HCT116 (cell line): Measurements from ENCODE around the gene ABCA1. TPM values are rescaled to one million over a fixed set of nuclear protein-coding genes. Genes with fewer than 3 reads are reported as not detected.

Experiments
- ATAC-seq: fragments of 200-7000 bp; cut with Tn5 transposase; 2 replicates; pipeline ENCODE4 v1.9.1; 2020; ENCODE audit warnings: mild to moderate bottlenecking, moderate library complexity
- BruUV-seq: library from RNA; stranded (reverse); fragments of 400-500 nt; replicated peaks from 2 replicates; lab custom pipeline; 2021; lab: Mats Ljungman, UMichigan
- CTCF ChIA-PET: fragments of 300-600 bp; sonication (Branson Sonifier 250); formaldehyde crosslinking; loops from one replicate; lab custom pipeline; 2021; ENCODE audit warnings: antibody characterized with exemption; lab: Charles Lee
- POLR2A ChIA-PET: fragments of 300-600, 350-600 bp; sonication (Branson Sonifier 250); formaldehyde crosslinking; loops from one replicate; lab custom pipeline; 2021; ENCODE audit warnings: antibody characterized with exemption; lab: Charles Lee
- RAD21 ChIA-PET, 2 experiments: fragments of 300-600 bp; sonication (Branson Sonifier 250); formaldehyde crosslinking; loops; one replicate each; lab custom pipeline; 2023; ENCODE audit warnings: low total read pairs in 2 of 2; ENCODE audit not compliant: uncharacterized antibody in 2 of 2, unreplicated experiment in 2 of 2, low non-redundant PET in 1 of 2; lab: Charles Lee
- DNase-seq: peaks from one replicate; pipeline ENCODE4 v3.0.0-alpha.2; 2010; ENCODE audit warnings: low read depth, low spot score
- H2AFZ ChIP-seq: fragments of 200-600 bp; shearing (Covaris generic), sonication (generic); 2 replicates; pipeline ENCODE4 v1.6.1; 2017; ENCODE audit warnings: low read depth, mixed run types, mixed read lengths, antibody characterized with exemption, low read length; ENCODE audit not compliant: poor library complexity, severe bottlenecking
- H3K27ac ChIP-seq: 2 replicates; pipeline ENCODE4 v1.5.1; 2012; ENCODE audit warnings: low read depth, low read length
- H3K27me3 ChIP-seq: fragments of 200-600 bp; sonication (generic); 2 replicates; pipeline ENCODE4 v1.6.1; 2016; ENCODE audit warnings: mixed run types, low read length, mixed read lengths; ENCODE audit not compliant: insufficient read depth
- H3K36me3 ChIP-seq, 2 experiments: fragments of 200-500 bp in 1 of 2; fragments of 200-600 bp in 1 of 2; sonication (Bioruptor generic) in 1 of 2; sonication (generic) in 1 of 2; 2 replicates each; pipeline versions ENCODE4 v1.5.1 to v1.6.1; 2014 to 2016; ENCODE audit warnings: low read length in 2 of 2, inconsistent platforms in 1 of 2, mixed read lengths in 1 of 2, mixed run types in 1 of 2; ENCODE audit not compliant: insufficient read depth in 2 of 2, control insufficient read depth in 1 of 2
- H3K4me1 ChIP-seq, 2 experiments: fragments of 200-600 bp in 1 of 2; sonication (generic) in 1 of 2; 2 replicates each; pipeline versions ENCODE4 v1.5.1 to v1.6.1; 2012 to 2017; ENCODE audit warnings: low read length in 2 of 2, inconsistent platforms in 1 of 2, mild to moderate bottlenecking in 1 of 2, mixed read lengths in 1 of 2, mixed run types in 1 of 2, moderate library complexity in 1 of 2; ENCODE audit not compliant: insufficient read depth in 2 of 2, control insufficient read depth in 1 of 2
- H3K4me2 ChIP-seq: fragments of 200-600 bp; sonication (generic); 2 replicates; pipeline ENCODE4 v1.6.1; 2017; ENCODE audit warnings: mixed run types, low read length, mixed read lengths
- H3K4me3 ChIP-seq, 2 experiments: fragments of 200-600 bp in 1 of 2; sonication (generic) in 1 of 2; replicated peaks in 1 of 2; 2 replicates each; pipeline ENCODE4 v1.5.1; 2011 to 2016; ENCODE audit warnings: low read length in 2 of 2, control low read depth in 1 of 2, low read depth in 1 of 2, mild to moderate bottlenecking in 1 of 2, mixed read lengths in 1 of 2, mixed run types in 1 of 2
- H3K79me2 ChIP-seq: fragments of 200-600 bp; sonication (generic); 2 replicates; pipeline ENCODE4 v1.6.1; 2017; ENCODE audit warnings: mild to moderate bottlenecking, mixed run types, low read length, moderate library complexity, mixed read lengths; ENCODE audit not compliant: insufficient read depth
- H3K9ac ChIP-seq: fragments of 200-600 bp; sonication (generic); 2 replicates; pipeline ENCODE4 v1.6.1; 2016; ENCODE audit warnings: low read length, mixed read lengths
- H3K9me2 ChIP-seq: fragments of 200-600 bp; sonication (generic), shearing (Covaris generic); 2 replicates; pipeline ENCODE4 v1.6.1; 2017; ENCODE audit warnings: mixed run types, mild to moderate bottlenecking, moderate library complexity; ENCODE audit not compliant: insufficient read depth
- H3K9me3 ChIP-seq, 2 experiments: fragments of 200-500 bp in 1 of 2; fragments of 200-600 bp in 1 of 2; sonication (Bioruptor generic) in 1 of 2; sonication (generic) in 1 of 2; 2 replicates each; pipeline ENCODE4 v1.6.1; 2014 to 2017; ENCODE audit warnings: low read length in 2 of 2, mixed read lengths in 2 of 2, inconsistent platforms in 1 of 2, low read depth in 1 of 2, mild to moderate bottlenecking in 1 of 2, mixed run types in 1 of 2, moderate library complexity in 1 of 2; ENCODE audit not compliant: control insufficient read depth in 1 of 2, insufficient read depth in 1 of 2
- H4K20me1 ChIP-seq: fragments of 200-600 bp; sonication (generic), shearing (Covaris generic); 2 replicates; pipeline ENCODE4 v1.6.1; 2017; ENCODE audit warnings: mixed run types, mild to moderate bottlenecking, moderate library complexity; ENCODE audit not compliant: insufficient read depth
- ATF3 ChIP-seq: IDR thresholded peaks from 2 replicates; pipeline ENCODE4 v1.6.1; 2012
- CBX3 ChIP-seq: IDR thresholded peaks from 2 replicates; pipeline ENCODE4 v1.6.1; 2012; ENCODE audit warnings: low read depth
- CEBPB ChIP-seq: IDR thresholded peaks from 2 replicates; pipeline ENCODE4 v1.6.1; 2012; ENCODE audit warnings: low read depth
- EGR1 ChIP-seq: IDR thresholded peaks from 2 replicates; pipeline ENCODE4 v1.6.1; 2012; ENCODE audit warnings: low read depth
- ELF1 ChIP-seq: IDR thresholded peaks from 2 replicates; pipeline ENCODE4 v1.6.1; 2012; ENCODE audit warnings: low read depth, borderline replicate concordance
- EZH2 ChIP-seq: fragments of 200-600 bp; sonication (generic); IDR thresholded peaks from 2 replicates; pipeline ENCODE4 v1.6.1; 2017; ENCODE audit warnings: antibody characterized with exemption, mixed run types
- EZH2phosphoT487 ChIP-seq: fragments of 200-600 bp; IDR thresholded peaks from 2 replicates; pipeline ENCODE4 v1.6.1; 2018; ENCODE audit warnings: antibody characterized with exemption, borderline replicate concordance
- JUND ChIP-seq: IDR thresholded peaks from 2 replicates; pipeline ENCODE4 v1.6.1; 2012
- MAX ChIP-seq: IDR thresholded peaks from 2 replicates; pipeline ENCODE4 v1.6.1; 2012
- POLR2A ChIP-seq: IDR thresholded peaks from 2 replicates; pipeline ENCODE4 v1.7.0; 2011; ENCODE audit warnings: borderline replicate concordance; ENCODE audit not compliant: insufficient read depth, insufficient read length; ENCODE audit errors: extremely low read depth
- POLR2AphosphoS5 ChIP-seq: IDR thresholded peaks from 2 replicates; pipeline ENCODE4 v1.6.1; 2011; ENCODE audit warnings: mild to moderate bottlenecking, low read depth, low read length, moderate library complexity
- SIN3A ChIP-seq: IDR thresholded peaks from 2 replicates; pipeline ENCODE4 v1.6.1; 2012; ENCODE audit warnings: low read depth
- SP1 ChIP-seq: IDR thresholded peaks from 2 replicates; pipeline ENCODE4 v1.6.1; 2012; ENCODE audit warnings: low read depth
- TCF7L2 ChIP-seq: IDR thresholded peaks from 2 replicates; pipeline ENCODE4 v1.7.0; 2011; ENCODE audit warnings: borderline replicate concordance, inconsistent platforms; ENCODE audit not compliant: insufficient read depth, insufficient read length; ENCODE audit errors: extremely low read depth
- YY1 ChIP-seq: IDR thresholded peaks from 2 replicates; pipeline ENCODE4 v1.6.1; 2011; ENCODE audit warnings: low read length, low read depth, moderate library complexity, mild to moderate bottlenecking; ENCODE audit not compliant: insufficient replicate concordance; ENCODE audit errors: extremely low read depth
- ZFX ChIP-seq: fragments of 450-650 bp; IDR thresholded peaks from 2 replicates; pipeline ENCODE4 v1.6.1; 2017
- intact Hi-C: fragments of 100-400 bp; cut with micrococcal nuclease; formaldehyde crosslinking; loops from 2 replicates; pipeline ENCODE4 v1.10.0; 2022
- total RNA-seq: library from RNA; stranded (reverse); gene quantifications from one replicate; pipeline ENCODE4 v1.2.1, GENCODE V29; 2021; ENCODE audit not compliant: unreplicated experiment
- TF ChIP-seq, protein P1 (sequence below), 3 experiments: fragments of 200-600 bp in 1 of 3; sonication (generic) in 1 of 3; IDR thresholded peaks in 2 of 3; conservative IDR thresholded peaks in 1 of 3; 2 replicates each; pipeline ENCODE4 v1.5.1; 2012 to 2017; ENCODE audit warnings: low read depth in 2 of 3, low read length in 2 of 3, antibody characterized with exemption in 1 of 3, borderline replicate concordance in 1 of 3, control low read depth in 1 of 3, mild to moderate bottlenecking in 1 of 3, mixed read lengths in 1 of 3, mixed run types in 1 of 3, moderate library complexity in 1 of 3; ENCODE audit not compliant: insufficient read depth in 1 of 3
- TF ChIP-seq, protein P2 (sequence below): IDR thresholded peaks from 2 replicates; pipeline ENCODE4 v1.6.1; 2011; ENCODE audit warnings: mild to moderate bottlenecking, low read length, moderate library complexity; ENCODE audit not compliant: insufficient replicate concordance; ENCODE audit errors: extremely low read depth
- TF ChIP-seq, protein P3 (sequence below): IDR thresholded peaks from 2 replicates; pipeline ENCODE4 v1.6.1; 2012; ENCODE audit warnings: low read depth

The ABCA1 gene
- total RNA-seq, 1 experiment from 2014 or later = 0.89 TPM

GRCh38 chr9:104872656-104873488 is 55.1 kb downstream of the ABCA1 start:
- DNase-seq (no peak), ATAC-seq (no peak)
- H3K4me1 ChIP-seq = peaks cover 6 to 14% of the 10 kb centered on the region in 2 experiments; a peak in 2 of 4 replicates
- BruUV-seq = no TSS peak
- no peaks in the 10 kb centered on the region for H3K36me3 ChIP-seq
- no peak overlapping the region for H3K9ac ChIP-seq
- no peak overlapping the region for H2AFZ ChIP-seq
- no peaks in the 10 kb centered on the region for H3K27me3 ChIP-seq
- POLR2A ChIA-PET = no interaction called here
- no peaks in the 10 kb centered on the region for H3K9me2 ChIP-seq
- intact Hi-C loops = no loop called here
- H4K20me1 ChIP-seq = no peaks in the 10 kb centered on the region
- H3K4me3 ChIP-seq = no peak overlapping the region
- RAD21 ChIA-PET = no interaction called here
- no peaks in the 10 kb centered on the region for H3K9me3 ChIP-seq
- no peak overlapping the region for H3K27ac ChIP-seq
- CTCF ChIA-PET = no interaction called here
- no peaks in the 10 kb centered on the region for H3K79me2 ChIP-seq
- no peak overlapping the region for H3K4me2 ChIP-seq
- TF ChIP-seq, protein P1, sequence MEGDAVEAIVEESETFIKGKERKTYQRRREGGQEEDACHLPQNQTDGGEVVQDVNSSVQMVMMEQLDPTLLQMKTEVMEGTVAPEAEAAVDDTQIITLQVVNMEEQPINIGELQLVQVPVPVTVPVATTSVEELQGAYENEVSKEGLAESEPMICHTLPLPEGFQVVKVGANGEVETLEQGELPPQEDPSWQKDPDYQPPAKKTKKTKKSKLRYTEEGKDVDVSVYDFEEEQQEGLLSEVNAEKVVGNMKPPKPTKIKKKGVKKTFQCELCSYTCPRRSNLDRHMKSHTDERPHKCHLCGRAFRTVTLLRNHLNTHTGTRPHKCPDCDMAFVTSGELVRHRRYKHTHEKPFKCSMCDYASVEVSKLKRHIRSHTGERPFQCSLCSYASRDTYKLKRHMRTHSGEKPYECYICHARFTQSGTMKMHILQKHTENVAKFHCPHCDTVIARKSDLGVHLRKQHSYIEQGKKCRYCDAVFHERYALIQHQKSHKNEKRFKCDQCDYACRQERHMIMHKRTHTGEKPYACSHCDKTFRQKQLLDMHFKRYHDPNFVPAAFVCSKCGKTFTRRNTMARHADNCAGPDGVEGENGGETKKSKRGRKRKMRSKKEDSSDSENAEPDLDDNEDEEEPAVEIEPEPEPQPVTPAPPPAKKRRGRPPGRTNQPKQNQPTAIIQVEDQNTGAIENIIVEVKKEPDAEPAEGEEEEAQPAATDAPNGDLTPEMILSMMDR (IDR thresholded peaks at IDR 0.05 in 2 of 3, conservative IDR thresholded peaks at IDR 0.05 in 1 of 3; ENCODE audit: borderline replicate concordance in 1 of 3, insufficient read depth in 1 of 3, low read depth in 2 of 3, low read length in 2 of 3) = no peak
- TF ChIP-seq CBX3 = no peak
- no peak for TF ChIP-seq EZH2
- TF ChIP-seq, protein P2, sequence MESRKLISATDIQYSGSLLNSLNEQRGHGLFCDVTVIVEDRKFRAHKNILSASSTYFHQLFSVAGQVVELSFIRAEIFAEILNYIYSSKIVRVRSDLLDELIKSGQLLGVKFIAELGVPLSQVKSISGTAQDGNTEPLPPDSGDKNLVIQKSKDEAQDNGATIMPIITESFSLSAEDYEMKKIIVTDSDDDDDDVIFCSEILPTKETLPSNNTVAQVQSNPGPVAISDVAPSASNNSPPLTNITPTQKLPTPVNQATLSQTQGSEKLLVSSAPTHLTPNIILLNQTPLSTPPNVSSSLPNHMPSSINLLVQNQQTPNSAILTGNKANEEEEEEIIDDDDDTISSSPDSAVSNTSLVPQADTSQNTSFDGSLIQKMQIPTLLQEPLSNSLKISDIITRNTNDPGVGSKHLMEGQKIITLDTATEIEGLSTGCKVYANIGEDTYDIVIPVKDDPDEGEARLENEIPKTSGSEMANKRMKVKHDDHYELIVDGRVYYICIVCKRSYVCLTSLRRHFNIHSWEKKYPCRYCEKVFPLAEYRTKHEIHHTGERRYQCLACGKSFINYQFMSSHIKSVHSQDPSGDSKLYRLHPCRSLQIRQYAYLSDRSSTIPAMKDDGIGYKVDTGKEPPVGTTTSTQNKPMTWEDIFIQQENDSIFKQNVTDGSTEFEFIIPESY = no peak
- TF ChIP-seq YY1 = no peak
- no peak for TF ChIP-seq SIN3A
- no peak for TF ChIP-seq EZH2phosphoT487
- no peak for TF ChIP-seq ZFX
- no peak for TF ChIP-seq SP1
- TF ChIP-seq ELF1 = no peak
- no peak for TF ChIP-seq MAX
- TF ChIP-seq CEBPB = no peak
- no peak for TF ChIP-seq JUND
- no peak for TF ChIP-seq POLR2AphosphoS5
- no peak for TF ChIP-seq EGR1
- no peak for TF ChIP-seq TCF7L2
- TF ChIP-seq, protein P3, sequence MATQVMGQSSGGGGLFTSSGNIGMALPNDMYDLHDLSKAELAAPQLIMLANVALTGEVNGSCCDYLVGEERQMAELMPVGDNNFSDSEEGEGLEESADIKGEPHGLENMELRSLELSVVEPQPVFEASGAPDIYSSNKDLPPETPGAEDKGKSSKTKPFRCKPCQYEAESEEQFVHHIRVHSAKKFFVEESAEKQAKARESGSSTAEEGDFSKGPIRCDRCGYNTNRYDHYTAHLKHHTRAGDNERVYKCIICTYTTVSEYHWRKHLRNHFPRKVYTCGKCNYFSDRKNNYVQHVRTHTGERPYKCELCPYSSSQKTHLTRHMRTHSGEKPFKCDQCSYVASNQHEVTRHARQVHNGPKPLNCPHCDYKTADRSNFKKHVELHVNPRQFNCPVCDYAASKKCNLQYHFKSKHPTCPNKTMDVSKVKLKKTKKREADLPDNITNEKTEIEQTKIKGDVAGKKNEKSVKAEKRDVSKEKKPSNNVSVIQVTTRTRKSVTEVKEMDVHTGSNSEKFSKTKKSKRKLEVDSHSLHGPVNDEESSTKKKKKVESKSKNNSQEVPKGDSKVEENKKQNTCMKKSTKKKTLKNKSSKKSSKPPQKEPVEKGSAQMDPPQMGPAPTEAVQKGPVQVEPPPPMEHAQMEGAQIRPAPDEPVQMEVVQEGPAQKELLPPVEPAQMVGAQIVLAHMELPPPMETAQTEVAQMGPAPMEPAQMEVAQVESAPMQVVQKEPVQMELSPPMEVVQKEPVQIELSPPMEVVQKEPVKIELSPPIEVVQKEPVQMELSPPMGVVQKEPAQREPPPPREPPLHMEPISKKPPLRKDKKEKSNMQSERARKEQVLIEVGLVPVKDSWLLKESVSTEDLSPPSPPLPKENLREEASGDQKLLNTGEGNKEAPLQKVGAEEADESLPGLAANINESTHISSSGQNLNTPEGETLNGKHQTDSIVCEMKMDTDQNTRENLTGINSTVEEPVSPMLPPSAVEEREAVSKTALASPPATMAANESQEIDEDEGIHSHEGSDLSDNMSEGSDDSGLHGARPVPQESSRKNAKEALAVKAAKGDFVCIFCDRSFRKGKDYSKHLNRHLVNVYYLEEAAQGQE = no peak
- TF ChIP-seq POLR2A = no peak
- no peak for TF ChIP-seq ATF3
- TF ChIP-seq, all 23 proteins: peak for 0
